GM21576 (cell line): Measurements from ENCODE around the gene CCNJL.
"Not testable (repeated sequence)": the region's sequence is repeated elsewhere in the genome, so short reads cannot be mapped to it uniquely, and the experiment has no call there.

Experiments used
- ATAC-seq: cut with Tn5 transposase; IDR thresholded peaks from one replicate; pipeline ENCODE4 v1.9.1; 2021; ENCODE audit warnings: mild to moderate bottlenecking, moderate library complexity; ENCODE audit not compliant: unreplicated experiment

CCNJL gene

GRCh38 chr5:160266044-160266443, 46.3 kb downstream of the CCNJL start:
- ATAC-seq: no peak

GRCh38 chr5:160263326-160263855, 49.0 kb downstream of the CCNJL start:
- ATAC-seq: no peak

- ATAC-seq: no peak
Observed at GRCh38 chr5:160262151-160263074, 50.0 kb downstream of the CCNJL start.

- peak; percentile 41 for ATAC-seq
Observed at GRCh38 chr5:160260881-160261815, 51.2 kb downstream of the CCNJL start.

GRCh38 chr5:160260006-160260775, 52.2 kb downstream of the CCNJL start:
- ATAC-seq: no peak

GRCh38 chr5:160259341-160259740, 53.0 kb downstream of the CCNJL start:
- no peak for ATAC-seq

- ATAC-seq: no peak
Observed at GRCh38 chr5:160254706-160255105, 57.7 kb downstream of the CCNJL start.

- ATAC-seq: no peak
Observed at GRCh38 chr5:160253441-160253840, 58.9 kb downstream of the CCNJL start.

- ATAC-seq: no peak
Observed at GRCh38 chr5:160252916-160253315, 59.4 kb downstream of the CCNJL start.

GRCh38 chr5:160251406-160252155, 60.8 kb downstream of the CCNJL start:
- ATAC-seq: no peak

GRCh38 chr5:160250826-160251225, 61.5 kb downstream of the CCNJL start:
- ATAC-seq: no peak

GRCh38 chr5:160250226-160250625, 62.1 kb downstream of the CCNJL start:
- ATAC-seq: no peak

- ATAC-seq: not testable (repeated sequence)
Observed at GRCh38 chr5:160249570-160249969, 62.8 kb downstream of the CCNJL start.

- no peak for ATAC-seq
Observed at GRCh38 chr5:160245506-160246086, 66.8 kb downstream of the CCNJL start.

- ATAC-seq: no peak
Observed at GRCh38 chr5:160242145-160242544, 70.2 kb downstream of the CCNJL start.

GRCh38 chr5:160240350-160240749, 72.0 kb downstream of the CCNJL start:
- ATAC-seq: no peak

GRCh38 chr5:160237571-160238093, 74.7 kb downstream of the CCNJL start:
- ATAC-seq: no peak

- no peak for ATAC-seq
Observed at GRCh38 chr5:160235731-160236130, 76.6 kb downstream of the CCNJL start.

- no peak for ATAC-seq
Observed at GRCh38 chr5:160233215-160233614, 79.1 kb downstream of the CCNJL start.
